Neural cell (in vitro differentiated cells): Measurements from ENCODE around the gene ANO9. TPM values are rescaled to one million over a fixed set of nuclear protein-coding genes. Genes with fewer than 3 reads are reported as not detected.

Experiments used
- H2AFZ ChIP-seq: fragments of 200-600, 300-800 bp; sonication (generic), shearing (Covaris generic); 2 replicates; pipeline ENCODE4 v1.6.0; 2014; ENCODE audit warnings: low read depth, mild to moderate bottlenecking, antibody characterized with exemption, low read length, moderate library complexity
- H3F3A ChIP-seq: fragments of 200-600 bp; shearing (Covaris generic); 2 replicates; pipeline ENCODE4 v1.6.1; 2016; ENCODE audit warnings: mild to moderate bottlenecking, moderate library complexity, mixed read lengths, antibody characterized with exemption, low read length; ENCODE audit not compliant: insufficient read depth, poor library complexity, severe bottlenecking
- H3K27ac ChIP-seq: fragments of 200-600, 300-800 bp; sonication (generic), shearing (Covaris generic); 2 replicates; pipeline ENCODE4 v1.5.1; 2014; ENCODE audit warnings: mild to moderate bottlenecking, low read length, moderate library complexity
- H3K27me3 ChIP-seq: fragments of 300-800, 200-600 bp; sonication (generic), shearing (Covaris generic); 2 replicates; pipeline ENCODE4 v1.6.0; 2014; ENCODE audit warnings: mild to moderate bottlenecking, low read depth, low read length, moderate library complexity; ENCODE audit not compliant: insufficient read depth
- H3K36me3 ChIP-seq: fragments of 300-800, 200-600 bp; sonication (generic), shearing (Covaris generic); 2 replicates; pipeline ENCODE4 v1.5.1; 2014; ENCODE audit warnings: mild to moderate bottlenecking, antibody characterized with exemption, low read length, moderate library complexity; ENCODE audit not compliant: insufficient read depth
- H3K4me2 ChIP-seq: fragments of 300-800, 200-600 bp; sonication (generic), shearing (Covaris generic); 2 replicates; pipeline ENCODE4 v1.6.0; 2014; ENCODE audit warnings: mild to moderate bottlenecking, low read length
- H3K4me3 ChIP-seq: fragments of 300-800, 200-600 bp; sonication (generic), shearing (Covaris generic); 2 replicates; pipeline ENCODE4 v1.5.1; 2014; ENCODE audit warnings: mild to moderate bottlenecking, low read length, moderate library complexity
- H3K79me2 ChIP-seq: fragments of 200-600 bp; shearing (Covaris generic); replicated peaks from 2 replicates; pipeline ENCODE4 v1.6.0; 2014; ENCODE audit warnings: mild to moderate bottlenecking, low read length, moderate library complexity; ENCODE audit not compliant: insufficient read depth
- H3K9ac ChIP-seq: fragments of 300-800, 200-600 bp; sonication (generic), shearing (Covaris generic); 2 replicates; pipeline ENCODE4 v1.6.1; 2016; ENCODE audit warnings: mild to moderate bottlenecking, low read length, mixed read lengths
- H3K9me2 ChIP-seq: fragments of 200-600 bp; shearing (Covaris generic); 2 replicates; pipeline ENCODE4 v1.6.1; 2016; ENCODE audit warnings: mild to moderate bottlenecking, low read length, mixed read lengths; ENCODE audit not compliant: insufficient read depth
- H3K9me3 ChIP-seq: fragments of 200-600, 300-800 bp; sonication (generic), shearing (Covaris generic); 2 replicates; pipeline ENCODE4 v1.6.1; 2016; ENCODE audit warnings: mild to moderate bottlenecking, mixed run types, low read length, moderate library complexity, mixed read lengths
- H4K20me1 ChIP-seq: fragments of 200-600 bp; shearing (Covaris generic); 2 replicates; pipeline ENCODE4 v1.6.1; 2016; ENCODE audit warnings: mild to moderate bottlenecking, mixed run types; ENCODE audit not compliant: insufficient read depth
- EP300 ChIP-seq: fragments of 450-650 bp; conservative IDR thresholded peaks from 2 replicates; pipeline ENCODE4 v1.6.1; 2014; ENCODE audit warnings: antibody characterized with exemption, mild to moderate bottlenecking, moderate library complexity; ENCODE audit not compliant: poor library complexity, severe bottlenecking
- EZH2 ChIP-seq: fragments of 200-600, 300-800 bp; shearing (Covaris generic), sonication (generic); IDR thresholded peaks from 2 replicates; pipeline ENCODE4 v1.6.1; 2014; ENCODE audit warnings: antibody characterized with exemption, low read length, borderline replicate concordance, mild to moderate bottlenecking; ENCODE audit not compliant: insufficient read depth, poor library complexity, severe bottlenecking
- MXI1 ChIP-seq: fragments of 450-650 bp; conservative IDR thresholded peaks from 2 replicates; pipeline ENCODE4 v1.6.1; 2014; ENCODE audit warnings: antibody characterized with exemption, mild to moderate bottlenecking; ENCODE audit not compliant: poor library complexity, severe bottlenecking
- POLR2AphosphoS5 ChIP-seq: IDR thresholded peaks from 2 replicates; pipeline ENCODE4 v1.6.1; 2012
- RAD21 ChIP-seq: fragments of 450-650 bp; conservative IDR thresholded peaks from 2 replicates; pipeline ENCODE4 v1.6.1; 2014; ENCODE audit warnings: antibody characterized with exemption, mild to moderate bottlenecking, moderate library complexity
- SMC3 ChIP-seq: fragments of 450-650 bp; conservative IDR thresholded peaks from 2 replicates; pipeline ENCODE4 v1.6.1; 2014; ENCODE audit warnings: antibody characterized with exemption, mild to moderate bottlenecking, moderate library complexity; ENCODE audit not compliant: poor library complexity
- TAF1 ChIP-seq: IDR thresholded peaks from 2 replicates; pipeline ENCODE4 v1.6.1; 2012; ENCODE audit warnings: low read depth
- polyA plus RNA-seq: library from polyadenylated mRNA; depleted of rRNA; stranded (reverse); fragments of >200 nt; gene quantifications from 2 replicates; pipeline ENCODE4 v1.2.3, GENCODE V29; 2014
- TF ChIP-seq, protein P1 (sequence below): IDR thresholded peaks from 2 replicates; pipeline ENCODE4 v1.6.1; 2012; ENCODE audit warnings: borderline replicate concordance
- TF ChIP-seq, protein P2 (sequence below): fragments of 450-650 bp; IDR thresholded peaks from 2 replicates; pipeline ENCODE4 v1.5.1; 2014; ENCODE audit warnings: antibody characterized with exemption, mild to moderate bottlenecking, moderate library complexity; ENCODE audit not compliant: poor library complexity, severe bottlenecking

The ANO9 gene
- polyA plus RNA-seq, 1 donor from 2014 or later = not detected

DNA sequence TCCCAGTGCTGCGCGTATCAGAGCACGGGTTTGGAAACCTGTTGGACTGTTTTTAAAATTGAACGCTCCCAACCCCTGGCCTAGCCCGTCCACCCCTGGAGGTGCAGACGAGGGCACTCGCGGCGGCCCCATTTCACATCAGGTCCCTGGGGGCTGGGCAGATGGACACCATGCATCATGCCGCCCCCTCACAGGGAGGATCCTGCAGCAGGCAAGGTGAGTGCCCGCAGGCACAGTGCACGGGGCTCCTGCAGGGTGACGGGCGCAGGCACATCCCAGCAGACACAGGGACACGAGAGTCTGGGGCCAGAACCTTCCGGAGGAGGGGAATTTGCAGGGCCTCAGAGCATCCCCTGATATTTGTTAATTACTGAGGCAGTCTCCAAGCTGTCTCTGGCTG, 7.3 kb downstream of the ANO9 start:
- Histone ChIP-seq H4K20me1 (no peaks in the 10 kb centered on the region), H3K27me3 (no peaks in the 10 kb centered on the region), H3K9me2 (no peaks in the 10 kb centered on the region)

DNA sequence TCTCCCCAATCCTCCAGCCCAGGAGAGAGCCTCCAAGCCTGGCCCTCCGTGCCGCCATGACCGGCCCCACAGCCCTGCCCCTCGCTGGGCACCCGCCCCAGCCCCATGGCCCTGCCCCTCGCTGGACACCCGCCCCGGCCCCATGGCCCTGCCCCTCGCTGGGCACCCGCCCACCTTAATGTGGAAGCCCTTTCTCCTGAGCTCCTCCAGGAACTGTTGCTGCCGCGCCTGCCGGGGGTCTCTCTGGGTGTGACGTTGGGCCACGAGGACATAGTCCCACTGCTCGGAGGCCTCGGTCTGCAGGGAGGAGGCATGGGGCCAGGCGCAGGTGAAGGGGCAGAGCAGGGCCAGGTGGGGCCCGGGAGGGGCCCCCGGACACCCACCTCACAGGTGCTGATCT, 8.2 kb downstream of the ANO9 start:
- Histone ChIP-seq H3K4me2 (no peak overlapping the region), H3K36me3 (no peaks in the 10 kb centered on the region), H2AFZ (no peak overlapping the region), H3K27me3 (no peaks in the 10 kb centered on the region), H3K4me3 (no peak overlapping the region), H3F3A (no peaks in the 10 kb centered on the region), H4K20me1 (no peaks in the 10 kb centered on the region), H3K9me3 (no peaks in the 10 kb centered on the region), H3K9ac (no peak overlapping the region), H3K27ac (no peak overlapping the region), H3K9me2 (no peaks in the 10 kb centered on the region), H3K79me2 (no peaks in the 10 kb centered on the region)
- no peak for TF ChIP-seq EZH2
- TF ChIP-seq POLR2AphosphoS5 = no peak
- TF ChIP-seq, protein P1, sequence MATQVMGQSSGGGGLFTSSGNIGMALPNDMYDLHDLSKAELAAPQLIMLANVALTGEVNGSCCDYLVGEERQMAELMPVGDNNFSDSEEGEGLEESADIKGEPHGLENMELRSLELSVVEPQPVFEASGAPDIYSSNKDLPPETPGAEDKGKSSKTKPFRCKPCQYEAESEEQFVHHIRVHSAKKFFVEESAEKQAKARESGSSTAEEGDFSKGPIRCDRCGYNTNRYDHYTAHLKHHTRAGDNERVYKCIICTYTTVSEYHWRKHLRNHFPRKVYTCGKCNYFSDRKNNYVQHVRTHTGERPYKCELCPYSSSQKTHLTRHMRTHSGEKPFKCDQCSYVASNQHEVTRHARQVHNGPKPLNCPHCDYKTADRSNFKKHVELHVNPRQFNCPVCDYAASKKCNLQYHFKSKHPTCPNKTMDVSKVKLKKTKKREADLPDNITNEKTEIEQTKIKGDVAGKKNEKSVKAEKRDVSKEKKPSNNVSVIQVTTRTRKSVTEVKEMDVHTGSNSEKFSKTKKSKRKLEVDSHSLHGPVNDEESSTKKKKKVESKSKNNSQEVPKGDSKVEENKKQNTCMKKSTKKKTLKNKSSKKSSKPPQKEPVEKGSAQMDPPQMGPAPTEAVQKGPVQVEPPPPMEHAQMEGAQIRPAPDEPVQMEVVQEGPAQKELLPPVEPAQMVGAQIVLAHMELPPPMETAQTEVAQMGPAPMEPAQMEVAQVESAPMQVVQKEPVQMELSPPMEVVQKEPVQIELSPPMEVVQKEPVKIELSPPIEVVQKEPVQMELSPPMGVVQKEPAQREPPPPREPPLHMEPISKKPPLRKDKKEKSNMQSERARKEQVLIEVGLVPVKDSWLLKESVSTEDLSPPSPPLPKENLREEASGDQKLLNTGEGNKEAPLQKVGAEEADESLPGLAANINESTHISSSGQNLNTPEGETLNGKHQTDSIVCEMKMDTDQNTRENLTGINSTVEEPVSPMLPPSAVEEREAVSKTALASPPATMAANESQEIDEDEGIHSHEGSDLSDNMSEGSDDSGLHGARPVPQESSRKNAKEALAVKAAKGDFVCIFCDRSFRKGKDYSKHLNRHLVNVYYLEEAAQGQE = no peak
- no peak for TF ChIP-seq TAF1
- TF ChIP-seq SMC3 = no peak

More for the DNA sequence above, 7.3 kb downstream of the ANO9 start:
- Histone ChIP-seq H3K9ac (no peak overlapping the region), H3K27ac (no peak overlapping the region), H3K79me2 (no peaks in the 10 kb centered on the region), H2AFZ (no peak overlapping the region), H3K9me3 (no peaks in the 10 kb centered on the region), H3F3A (no peaks in the 10 kb centered on the region), H3K36me3 (no peaks in the 10 kb centered on the region), H3K4me3 (no peak overlapping the region), H3K4me2 (no peak overlapping the region)
- TF ChIP-seq POLR2AphosphoS5 (no peak), RAD21 (no peak), EZH2 (no peak), MXI1 (no peak), EP300 (no peak), TAF1 (no peak), SMC3 (no peak)
- TF ChIP-seq, protein P2, sequence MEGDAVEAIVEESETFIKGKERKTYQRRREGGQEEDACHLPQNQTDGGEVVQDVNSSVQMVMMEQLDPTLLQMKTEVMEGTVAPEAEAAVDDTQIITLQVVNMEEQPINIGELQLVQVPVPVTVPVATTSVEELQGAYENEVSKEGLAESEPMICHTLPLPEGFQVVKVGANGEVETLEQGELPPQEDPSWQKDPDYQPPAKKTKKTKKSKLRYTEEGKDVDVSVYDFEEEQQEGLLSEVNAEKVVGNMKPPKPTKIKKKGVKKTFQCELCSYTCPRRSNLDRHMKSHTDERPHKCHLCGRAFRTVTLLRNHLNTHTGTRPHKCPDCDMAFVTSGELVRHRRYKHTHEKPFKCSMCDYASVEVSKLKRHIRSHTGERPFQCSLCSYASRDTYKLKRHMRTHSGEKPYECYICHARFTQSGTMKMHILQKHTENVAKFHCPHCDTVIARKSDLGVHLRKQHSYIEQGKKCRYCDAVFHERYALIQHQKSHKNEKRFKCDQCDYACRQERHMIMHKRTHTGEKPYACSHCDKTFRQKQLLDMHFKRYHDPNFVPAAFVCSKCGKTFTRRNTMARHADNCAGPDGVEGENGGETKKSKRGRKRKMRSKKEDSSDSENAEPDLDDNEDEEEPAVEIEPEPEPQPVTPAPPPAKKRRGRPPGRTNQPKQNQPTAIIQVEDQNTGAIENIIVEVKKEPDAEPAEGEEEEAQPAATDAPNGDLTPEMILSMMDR = no peak
- TF ChIP-seq, protein P1 = no peak
